Measurements from ENCODE around the gene SUPT16H.

- TF ChIP-seq CTCF (IDR thresholded peaks at IDR 0.05) (no peak), POLR2A (IDR thresholded peaks at IDR 0.05) (no peak)
Observed at GRCh38 chr14:21382095-21382494, 1.7 kb downstream of the SUPT16H start.

Measured in esophagus squamous epithelium (tissue), 4 donors.